Activated CD4-positive, alpha-beta T cell treated with anti-CD3 and anti-CD28 coated beads, Interleukin-2, amount 50 U/mL, for 24 hours (primary cell): ENCODE data around the gene TXNRD2.
"Not testable (repeated sequence)": the region's sequence is repeated elsewhere in the genome, so short reads cannot be mapped to it uniquely, and the experiment has no call there.

Experiments used
- DNase-seq, 2 donors: peaks; one replicate each; pipeline ENCODE4 v3.0.0-alpha.2; 2020; ENCODE audit warnings: low read depth in 1 of 2, low spot score in 1 of 2

Gene TXNRD2

DNA sequence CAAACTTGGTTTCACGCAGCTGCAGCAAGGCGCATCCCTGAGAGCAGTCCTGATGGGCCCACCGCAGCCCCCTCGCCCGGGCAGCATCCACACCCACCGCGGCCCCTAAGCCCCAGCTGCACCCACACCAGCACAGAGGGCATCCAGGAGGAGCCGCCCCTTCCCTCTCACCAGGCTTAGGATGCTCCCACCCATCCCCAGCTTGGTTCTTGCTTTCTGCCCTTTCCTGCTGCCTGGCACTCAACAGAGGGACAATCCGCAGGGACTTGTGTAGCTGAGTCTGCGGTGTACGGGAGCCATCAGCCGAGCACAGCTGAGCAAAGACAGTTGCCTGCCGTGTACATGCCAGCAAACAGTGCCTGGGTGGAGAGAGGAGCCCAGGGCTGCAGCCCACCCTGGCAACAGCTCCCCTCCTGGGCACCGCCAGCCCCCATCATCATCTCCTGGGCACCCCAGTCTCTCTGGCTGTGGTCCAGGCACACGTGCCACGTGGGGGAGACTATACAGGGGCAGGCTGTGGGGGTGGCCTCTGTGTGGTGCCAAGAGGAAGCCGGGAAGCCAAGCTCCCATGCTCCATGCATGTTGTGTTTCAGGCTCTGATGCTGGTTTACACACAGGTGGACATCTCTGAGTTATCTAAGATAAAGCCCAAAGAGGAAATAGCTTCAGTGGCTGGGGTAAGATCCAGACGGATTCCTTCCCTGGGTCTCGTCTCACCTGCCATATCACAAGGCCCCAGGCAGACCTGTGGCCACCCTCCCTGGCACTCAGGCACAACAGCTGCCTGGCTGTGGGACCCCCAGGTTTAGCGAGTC lies 50.9 kb downstream of the TXNRD2 start:
- no peak for DNase-seq

DNA sequence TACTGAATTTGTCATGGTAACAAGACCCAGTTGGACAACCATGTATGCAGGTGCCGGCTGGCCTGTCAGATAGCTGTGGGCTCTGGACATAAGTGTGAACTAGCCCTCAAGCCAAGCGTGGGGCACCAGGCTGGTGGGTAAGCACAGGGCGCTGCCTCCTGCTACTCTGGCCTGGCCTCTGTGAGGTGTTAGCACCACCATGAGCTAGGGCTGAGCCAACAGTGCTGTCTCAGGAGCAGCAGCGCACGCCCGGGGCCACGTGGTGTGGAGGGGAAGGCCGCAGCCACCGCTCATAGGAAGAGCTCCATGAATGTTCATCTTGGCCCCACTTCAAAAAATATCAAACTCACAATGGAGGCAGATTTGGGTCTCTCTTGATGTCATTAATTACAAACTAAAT lies 51.7 kb downstream of the TXNRD2 start:
- DNase-seq, result no peak

DNA sequence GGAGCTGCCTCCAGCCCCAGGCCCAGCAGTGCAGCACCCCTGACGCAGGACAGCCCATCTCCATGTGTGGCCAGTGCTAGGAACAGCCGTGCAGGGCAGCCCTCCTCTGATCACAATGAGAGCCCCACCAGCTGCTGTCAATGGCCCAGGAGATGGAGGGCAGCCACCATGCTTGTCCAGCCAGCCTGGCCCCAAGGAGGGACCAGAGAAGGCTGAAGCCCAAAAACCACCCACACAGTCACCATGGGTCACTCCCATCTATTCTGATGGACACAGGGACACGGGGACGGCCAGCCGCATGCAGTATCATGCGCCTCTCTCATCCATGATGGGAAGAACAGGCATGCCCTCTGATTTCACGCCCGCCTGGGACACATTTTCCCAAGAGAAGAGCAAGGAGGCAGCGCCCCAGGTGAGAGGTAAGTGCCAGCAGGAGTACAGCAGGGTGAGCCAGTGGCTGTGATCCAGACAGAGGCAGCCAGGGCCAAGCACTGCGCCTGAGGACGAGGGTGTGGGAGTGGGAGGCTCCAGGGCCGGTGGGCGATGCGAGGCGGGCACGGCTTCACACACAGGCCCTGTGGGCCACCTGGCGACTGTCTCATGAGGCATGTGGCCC lies 53.4 kb downstream of the TXNRD2 start:
- DNase-seq, result no peak

DNA sequence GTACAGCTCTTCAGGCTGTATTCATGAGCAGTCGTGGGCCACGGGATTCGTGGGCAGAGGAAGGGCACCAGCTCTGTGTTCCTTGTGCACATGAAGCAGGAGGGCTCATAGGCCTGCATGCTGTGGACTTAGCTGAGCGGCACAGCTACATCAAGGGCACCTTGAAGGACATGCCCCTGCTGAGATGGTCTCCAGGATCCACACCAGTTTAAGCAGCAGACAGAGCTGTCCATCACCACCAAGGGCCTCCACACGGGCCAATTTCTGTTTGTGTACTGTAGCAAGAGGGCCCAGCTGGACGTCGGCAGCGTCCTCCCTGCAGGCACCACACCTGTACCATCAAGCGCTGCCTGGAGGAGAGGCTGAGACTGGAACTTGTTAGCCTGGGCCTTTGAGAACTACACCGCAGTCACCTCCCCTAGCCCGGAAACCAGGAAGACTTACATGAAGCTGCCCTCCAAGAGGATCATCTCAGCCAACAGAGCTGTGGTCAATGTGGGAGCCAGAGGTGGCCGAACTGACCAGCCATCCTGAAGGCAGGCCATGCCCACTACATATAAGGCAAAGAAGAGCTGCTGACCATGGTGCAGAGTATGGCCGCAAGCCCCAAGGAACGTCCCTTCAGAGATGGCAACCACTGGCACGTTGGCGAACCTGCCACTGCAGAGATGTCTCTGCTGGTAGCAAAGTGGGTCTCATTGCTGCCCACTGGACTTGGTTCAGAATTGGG lies 54.2 kb downstream of the TXNRD2 start:
- no peak for DNase-seq

DNA sequence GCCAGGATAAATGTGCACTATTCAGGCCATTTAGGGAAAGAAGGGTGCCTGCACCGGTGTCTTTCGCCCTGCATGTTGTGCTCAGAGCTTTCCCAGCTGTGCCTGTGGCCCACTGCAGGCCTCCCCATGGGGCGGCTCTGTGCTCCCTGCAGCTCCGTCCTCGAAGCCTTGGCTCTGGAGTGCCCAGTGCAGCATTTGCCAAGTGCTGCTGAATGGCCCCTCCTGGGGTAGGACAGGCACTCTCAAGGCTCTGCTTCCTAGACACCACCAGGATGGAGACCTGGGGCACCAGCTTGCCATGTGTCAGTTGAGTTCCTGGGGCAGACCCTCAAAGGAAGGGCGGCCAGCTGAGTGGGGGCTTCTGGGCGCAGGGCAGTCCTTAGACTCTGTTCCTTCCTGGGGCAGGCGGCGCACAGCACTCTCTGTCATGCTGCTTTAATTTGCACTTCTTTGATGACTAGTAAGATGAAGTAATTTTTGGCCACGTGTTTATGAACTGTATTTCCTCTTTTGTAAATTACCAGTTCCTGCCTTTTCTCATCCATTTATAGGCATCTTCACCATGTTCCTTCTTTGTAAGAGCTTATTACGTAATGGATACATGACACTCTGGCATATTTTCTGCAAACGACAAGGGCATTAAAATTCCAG lies 54.9 kb downstream of the TXNRD2 start:
- no peak for DNase-seq

DNA sequence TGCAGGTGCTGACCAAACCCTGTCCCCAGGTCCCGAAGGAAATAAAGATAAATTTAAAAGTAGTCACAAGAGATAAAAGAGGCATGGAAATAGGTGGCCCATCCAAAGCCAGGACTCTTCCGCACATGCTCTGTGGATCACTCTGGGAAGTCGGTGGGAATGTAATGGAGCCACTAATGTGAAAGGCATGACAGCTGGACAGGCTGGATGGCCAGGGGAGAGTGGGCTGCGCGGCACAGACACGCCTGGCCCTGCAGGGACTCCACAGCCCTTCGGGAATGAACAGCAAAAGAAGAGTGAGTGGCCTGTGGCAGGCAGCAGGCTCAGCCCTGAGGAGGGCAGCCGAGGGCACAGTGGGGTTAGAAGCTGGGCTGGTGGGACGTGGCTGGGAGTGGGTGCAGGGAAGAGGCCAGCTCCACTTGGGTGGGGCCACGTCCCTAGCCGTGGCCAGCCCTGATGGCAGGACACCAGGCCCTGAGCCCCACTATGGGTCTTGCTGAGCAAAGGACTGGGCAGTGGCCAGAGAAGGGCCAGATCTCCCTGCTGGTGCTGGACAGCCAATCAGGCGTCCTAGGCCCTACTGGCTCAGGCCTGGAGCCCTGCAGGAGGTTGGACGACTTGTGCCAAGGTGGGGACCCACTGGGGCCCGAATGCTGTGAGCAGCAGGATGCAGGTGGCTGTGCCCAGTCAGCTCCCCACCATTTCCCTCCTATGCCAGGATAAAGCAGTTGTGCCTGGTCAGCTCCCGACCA lies 55.6 kb downstream of the TXNRD2 start:
- no peak for DNase-seq

DNA sequence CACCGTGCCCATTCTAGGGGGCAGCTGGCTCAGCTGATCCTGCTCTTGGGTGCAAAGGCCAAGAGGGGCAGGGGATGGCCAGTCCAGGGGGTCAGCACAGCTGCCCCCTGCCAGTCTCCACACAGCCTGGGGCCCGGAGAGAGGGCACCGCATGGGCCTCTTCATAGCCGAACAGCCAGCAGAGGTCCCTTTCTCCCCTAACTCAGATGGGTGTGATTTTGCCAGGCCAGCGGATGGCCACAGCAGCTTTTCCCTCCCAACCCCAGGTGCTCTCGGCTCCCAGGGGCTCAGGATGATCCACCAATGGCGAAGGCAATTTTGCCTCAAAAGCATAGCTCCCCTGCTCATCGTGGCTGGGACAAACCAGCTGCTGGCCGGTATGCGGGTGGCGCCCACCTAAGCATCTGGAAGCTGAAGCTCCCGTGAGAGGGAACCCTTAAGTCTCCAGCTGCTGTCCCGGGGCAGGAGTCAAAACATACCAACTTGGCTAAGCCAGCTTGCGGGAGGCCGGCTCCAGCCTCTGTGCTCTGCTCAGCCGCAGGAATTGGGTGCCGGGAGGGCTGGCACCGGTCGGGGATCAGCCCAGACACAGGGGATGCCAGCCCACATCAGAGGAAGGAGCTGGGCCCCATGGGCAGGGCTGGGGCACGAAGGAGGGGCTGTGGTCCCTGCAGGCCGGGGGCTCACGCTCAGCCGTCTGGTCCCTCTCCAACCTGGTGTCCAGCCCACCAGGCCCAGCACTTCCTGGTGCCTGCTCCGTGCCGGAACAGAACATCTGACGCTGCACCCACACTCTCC lies 56.5 kb downstream of the TXNRD2 start:
- DNase-seq, result no peak

DNA sequence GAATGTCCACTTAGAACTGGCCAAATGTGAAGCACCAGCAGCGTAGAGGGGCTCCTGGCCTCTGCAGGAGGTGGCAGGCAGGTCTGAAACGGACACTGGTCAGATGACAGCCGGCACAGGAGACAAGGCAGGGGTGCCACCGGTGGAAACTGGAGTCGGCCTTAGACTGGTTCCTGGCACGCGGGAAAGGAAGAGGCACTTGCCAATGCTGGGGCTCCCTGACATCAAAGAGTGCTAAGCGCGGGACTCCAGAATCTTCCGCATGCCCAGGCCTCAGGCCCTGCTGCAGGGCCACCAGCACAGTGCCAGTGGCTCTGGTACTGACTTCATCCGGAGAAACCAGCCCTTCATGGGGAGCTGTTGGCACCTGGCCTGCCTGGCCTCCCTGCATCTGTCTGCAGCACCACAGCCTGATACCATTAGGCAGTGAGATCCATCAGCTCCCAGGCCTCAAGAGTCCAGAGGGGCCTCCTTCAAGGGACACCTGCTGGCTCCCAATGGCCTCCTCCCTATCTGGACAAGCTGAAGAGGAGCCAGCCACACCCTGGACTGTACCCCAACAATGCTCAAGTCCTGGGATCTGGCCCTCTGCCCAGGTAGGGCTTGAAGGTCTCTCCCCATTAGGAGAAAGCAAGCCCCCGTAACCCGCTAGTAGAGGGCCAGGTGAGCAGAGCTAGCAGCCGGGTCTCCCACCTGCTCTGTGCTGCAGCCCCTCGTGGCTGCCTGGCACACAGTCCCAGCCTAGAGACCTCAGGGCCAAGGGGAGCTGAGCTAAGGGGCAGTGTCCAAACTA lies 57.3 kb downstream of the TXNRD2 start:
- DNase-seq, result no peak

DNA sequence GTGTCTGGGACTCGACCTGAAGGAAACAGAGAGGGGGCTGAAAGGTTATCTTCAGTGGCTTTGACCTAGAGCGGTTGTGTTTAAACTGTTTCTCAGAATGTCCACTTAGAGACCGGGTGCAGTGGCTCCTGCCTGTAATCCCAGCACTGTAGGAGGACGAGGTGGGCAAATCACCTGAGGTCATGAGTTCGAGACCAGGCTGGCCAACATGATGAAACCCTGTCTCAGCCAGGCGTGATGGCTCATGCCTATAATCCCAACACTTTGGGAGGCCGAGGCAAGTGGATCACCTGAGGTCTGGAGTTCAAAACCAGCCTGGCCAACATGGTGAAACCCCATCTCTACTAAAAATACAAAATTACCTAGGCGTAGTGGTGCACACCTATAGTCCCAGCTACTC lies 58.2 kb downstream of the TXNRD2 start:
- DNase-seq, result not testable (repeated sequence)

DNA sequence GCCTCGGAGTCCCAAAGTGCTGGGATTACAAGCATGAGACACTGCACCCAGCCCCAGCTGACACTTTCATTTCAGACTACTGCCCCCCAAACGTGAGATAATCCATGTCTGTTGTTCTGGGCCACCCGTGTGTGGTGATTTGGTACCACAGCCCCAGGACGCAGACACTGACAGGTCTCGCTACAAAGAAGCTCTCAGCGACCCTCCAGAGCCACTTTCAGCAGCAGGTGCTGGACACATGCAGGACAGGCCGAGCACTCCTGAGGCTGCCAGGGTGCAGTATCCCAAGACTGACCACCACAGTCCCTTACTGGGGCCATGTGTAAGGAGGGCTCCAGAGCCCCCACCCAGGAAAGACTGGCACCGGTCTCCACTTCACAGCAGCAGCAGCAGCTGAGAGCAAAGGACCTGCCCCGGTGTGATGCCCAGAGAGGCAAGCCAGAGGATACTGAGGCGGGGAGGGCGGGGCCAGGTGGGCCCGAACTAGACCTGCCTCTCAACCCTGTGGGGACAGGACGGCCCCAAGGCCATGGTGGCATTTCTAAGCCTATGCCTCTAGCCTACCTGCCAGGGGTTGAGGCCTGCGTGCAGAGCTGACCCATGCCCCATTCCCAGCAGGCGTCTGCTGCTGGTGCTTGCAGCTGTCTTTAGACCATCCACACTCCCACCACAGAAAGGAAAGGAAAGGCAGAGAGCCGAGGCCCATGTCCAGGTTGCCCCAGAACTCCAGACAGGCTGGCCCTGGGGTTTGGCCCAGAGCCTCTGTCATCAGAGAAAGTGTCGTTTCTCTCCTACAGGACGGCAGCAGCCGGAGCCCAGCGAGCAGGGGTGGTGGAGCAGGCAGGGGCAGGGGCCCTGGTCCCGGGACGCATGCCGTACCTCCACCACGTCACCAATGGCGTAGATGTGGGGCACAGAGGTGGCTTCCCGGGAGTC lies 58.9 kb downstream of the TXNRD2 start:
- no peak for DNase-seq

DNA sequence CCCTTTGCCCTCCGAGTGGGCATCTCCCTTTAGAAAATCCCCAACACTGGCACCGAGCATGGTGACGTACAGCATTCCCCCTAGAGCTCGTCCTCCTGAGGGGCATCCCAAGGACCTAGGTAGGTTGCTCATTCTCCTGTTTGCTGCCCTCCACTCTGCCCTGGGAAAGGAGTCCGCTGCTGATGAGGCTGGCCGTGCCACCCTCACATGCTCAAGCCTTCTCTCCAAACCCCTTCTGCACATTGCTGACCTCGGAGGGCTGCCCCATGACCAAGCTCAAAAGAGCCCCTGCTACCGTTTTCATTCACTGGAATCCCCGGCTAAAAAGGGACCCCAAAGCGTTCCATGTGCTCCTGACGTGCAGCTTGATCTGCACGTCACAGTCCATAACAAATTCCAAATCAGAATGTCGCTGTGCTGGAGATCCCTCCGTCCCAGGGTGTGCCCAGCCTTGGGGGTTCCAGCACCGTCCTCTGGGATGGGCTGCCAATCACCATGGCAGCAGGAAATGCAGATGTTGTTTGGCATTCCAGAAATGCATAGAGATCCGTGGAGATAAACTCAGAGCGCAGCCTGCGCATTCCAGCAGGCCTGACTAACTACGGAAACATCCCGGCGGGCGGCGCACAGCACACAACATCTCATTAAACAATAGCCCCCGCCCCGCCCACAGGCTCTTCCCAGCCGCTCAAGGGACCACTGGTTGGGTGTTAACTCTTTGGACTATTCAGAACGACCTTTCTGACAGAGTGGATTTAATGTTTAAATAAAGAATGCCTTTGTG lies 60.6 kb downstream of the TXNRD2 start:
- no peak for DNase-seq

DNA sequence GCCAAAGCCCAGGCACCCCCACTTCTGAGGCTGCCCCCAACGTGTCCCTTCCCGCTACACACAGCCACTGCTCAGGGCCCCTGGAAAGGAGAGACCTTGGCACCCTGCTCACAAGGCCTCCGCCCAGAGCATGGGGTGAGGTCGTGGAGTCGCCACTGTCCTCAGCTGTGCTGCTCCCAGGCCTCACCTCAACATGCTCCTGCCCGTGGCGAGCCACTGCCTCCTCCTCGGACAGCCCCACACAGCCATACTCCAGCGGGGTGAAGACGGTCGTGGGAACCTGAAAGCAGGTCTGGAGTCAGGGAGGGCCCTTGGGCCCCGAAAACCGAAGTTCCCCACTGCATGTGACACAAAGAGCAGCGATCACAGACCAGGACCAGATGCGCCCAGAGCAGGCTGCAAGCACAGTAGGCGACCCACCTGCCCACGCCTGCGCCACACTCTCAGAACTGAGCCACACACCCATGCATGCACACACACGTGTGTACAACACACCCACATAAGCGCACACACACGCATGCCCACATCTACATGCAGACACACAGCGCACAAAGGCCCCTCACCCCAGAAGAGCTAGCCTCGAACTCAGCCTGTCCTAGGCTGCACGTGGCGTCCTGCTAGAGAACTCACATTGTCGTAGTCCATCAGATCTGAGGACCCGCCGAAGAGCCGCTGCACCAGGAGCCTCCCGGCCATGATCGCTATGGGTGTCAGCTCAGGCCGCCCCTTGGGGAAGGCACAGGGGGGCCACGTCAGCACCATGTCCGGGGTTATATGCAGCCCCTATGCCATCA lies 61.4 kb downstream of the TXNRD2 start:
- DNase-seq, result no peak

DNA sequence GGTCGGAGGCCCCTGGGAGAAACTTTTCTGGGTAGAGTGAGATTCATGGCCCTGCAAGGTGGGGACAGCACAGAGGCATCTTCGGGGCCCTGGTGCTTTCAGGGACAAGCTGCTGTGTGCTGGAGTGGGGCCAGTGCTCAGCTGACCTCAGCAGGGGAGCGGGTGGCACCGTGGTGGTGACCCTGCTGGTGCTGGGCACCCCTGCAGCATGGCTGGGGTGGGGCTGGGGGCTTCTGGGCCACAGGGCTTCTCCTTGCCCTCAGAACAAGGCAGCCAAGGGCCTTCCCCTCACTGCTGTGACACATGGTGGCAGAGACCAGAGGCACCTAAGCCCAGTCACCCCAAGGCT lies 62.0 kb downstream of the TXNRD2 start:
- no peak for DNase-seq

DNA sequence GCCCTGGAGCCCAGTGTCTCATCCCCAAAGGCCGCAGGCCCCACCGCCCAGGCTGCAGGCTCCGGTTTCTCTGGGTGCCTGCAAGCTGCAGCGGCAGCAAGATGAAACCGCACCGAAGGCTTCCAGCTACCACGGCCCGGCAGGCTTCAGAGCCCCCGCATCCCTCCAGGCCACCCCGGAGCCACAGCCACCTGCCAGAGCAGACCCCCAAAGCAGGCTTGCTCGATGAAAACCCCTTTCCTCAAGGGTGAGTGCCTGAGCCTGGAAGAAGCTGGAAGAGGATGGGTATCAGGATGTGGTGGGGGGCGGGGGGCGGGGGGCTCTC lies 62.4 kb downstream of the TXNRD2 start:
- no peak for DNase-seq

DNA sequence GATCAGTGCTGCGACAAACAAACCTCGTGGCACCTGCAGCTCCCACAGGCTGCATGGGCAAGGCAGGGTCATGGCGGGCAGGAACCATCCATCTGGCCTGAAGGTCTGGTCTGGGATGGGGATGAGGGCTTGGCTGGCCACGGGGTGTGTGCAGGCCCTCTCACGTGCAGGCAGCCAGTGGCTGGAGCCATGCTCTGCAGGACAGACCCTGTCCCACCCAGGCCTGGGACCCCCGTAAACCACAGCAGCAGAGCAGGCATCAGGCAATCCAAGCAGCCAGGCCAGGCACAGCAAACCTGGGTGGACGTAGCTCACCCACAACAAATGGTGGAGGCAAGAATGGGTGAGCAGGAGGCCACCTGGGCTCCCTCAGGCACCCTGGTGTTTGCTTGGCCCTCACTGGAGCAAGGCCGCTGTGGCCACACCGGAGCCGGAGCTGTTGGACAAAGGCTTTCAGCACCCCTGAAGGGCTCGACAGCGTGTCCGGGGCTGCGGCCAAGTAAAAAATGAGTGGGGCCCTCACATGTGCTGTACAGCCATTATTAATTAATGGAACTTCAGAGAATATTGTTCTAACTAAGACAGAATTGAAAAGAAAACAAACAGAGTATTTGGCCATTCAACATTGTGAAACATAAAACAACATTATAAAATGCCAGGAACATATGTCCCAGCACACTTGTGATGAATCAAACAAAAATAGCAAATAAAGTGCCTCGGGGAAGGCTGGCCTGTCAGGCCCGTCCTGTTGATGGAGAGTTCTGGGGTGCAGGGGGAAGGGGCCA lies 63.0 kb downstream of the TXNRD2 start:
- no peak for DNase-seq

DNA sequence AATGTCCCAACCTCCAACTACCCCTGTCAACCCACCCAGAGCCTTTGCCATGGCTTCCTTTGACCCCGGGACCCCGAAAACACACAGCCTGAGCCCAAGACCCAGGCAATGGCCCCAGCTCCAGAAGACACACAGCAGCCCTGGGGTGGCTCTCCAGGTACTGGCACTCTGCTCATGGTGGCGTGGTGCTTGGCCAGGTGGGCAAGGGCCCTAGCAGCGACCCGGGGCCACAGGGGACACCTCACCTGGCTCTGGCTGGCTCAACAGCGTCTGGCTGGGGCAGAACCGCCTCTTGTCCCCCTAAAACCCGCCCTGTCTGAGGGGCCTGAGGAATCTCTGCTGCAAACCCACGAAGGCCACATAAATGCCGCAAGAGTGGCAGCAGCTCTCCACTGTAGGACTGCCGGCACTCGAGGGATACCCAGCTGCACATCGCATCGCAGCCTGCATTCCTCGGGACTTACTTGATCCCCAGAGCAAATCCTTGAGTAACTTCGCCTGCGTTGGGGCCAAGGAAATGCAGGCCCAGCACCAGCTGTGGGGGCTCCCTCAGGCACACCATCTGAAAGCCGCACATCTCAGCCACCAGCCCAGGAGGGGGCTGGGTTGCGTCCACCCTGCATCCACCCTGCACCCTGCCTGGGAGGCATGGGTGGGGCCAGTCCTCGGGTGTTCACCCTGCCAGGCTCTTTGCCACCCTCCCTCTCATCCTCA lies 63.8 kb downstream of the TXNRD2 start:
- no peak for DNase-seq
